GM19025 (cell line): ENCODE data around the gene TOP2A.

Source experiments
- ATAC-seq: cut with Tn5 transposase; IDR thresholded peaks from one replicate; pipeline ENCODE4 v1.9.1; 2021; ENCODE audit warnings: mild to moderate bottlenecking, low read depth, moderate library complexity; ENCODE audit not compliant: unreplicated experiment

The TOP2A gene

GRCh38 chr17:40452921-40453378 is 35.3 kb upstream of the TOP2A start:
- ATAC-seq = no peak

DNA sequence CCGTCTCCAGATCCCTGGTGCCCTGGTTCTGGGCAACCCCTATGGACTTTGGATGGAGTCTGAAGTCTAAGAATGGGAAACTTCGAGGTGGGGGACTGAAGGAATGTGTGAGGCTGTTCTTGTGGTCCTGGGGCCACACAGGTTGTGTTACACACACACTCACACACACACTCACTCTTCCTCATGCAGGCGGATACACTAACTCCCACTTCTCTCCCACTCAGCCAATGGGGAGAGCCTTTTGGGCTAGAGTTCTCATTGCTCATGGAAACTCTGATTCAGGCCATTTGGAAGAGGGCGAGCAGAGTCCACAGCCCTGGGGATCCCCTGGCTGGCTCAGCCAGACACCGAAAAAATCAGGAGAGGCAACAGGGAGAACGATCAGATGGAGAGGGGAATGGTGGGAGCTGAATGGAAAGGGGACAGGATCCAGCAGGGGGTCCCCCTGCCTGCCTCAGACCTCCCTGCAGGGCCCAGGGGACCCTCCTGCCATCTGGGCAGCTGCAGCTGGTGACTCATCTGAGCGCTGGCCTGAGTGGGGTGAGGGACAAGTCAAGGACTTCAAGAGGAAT is 34.6 kb upstream of the TOP2A start:
- no peak for ATAC-seq

GRCh38 chr17:40451420-40451819 is 33.7 kb upstream of the TOP2A start:
- ATAC-seq = no peak

DNA sequence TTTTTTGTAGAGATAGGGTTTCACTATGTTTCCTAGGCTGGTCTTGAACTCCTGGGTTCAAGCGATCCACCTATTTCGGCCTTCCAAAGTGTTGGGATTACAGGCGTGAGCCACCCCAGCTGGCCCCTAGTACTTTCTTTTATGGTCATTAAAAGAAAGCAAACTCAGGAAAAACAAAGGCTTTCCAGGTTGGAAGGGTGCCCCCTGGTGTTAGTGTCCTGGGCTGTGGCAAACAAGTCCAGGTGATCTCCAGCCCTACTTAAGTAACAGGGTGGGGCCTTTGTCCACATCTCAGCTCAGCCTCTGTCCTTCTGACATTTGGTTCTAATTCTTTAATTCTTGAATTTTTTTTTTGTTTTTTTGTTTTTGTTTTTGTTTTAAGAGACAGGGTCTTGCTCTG is 32.5 kb upstream of the TOP2A start:
- ATAC-seq = no peak

GRCh38 chr17:40448639-40449261 is 31.1 kb upstream of the TOP2A start:
- no peak for ATAC-seq

DNA sequence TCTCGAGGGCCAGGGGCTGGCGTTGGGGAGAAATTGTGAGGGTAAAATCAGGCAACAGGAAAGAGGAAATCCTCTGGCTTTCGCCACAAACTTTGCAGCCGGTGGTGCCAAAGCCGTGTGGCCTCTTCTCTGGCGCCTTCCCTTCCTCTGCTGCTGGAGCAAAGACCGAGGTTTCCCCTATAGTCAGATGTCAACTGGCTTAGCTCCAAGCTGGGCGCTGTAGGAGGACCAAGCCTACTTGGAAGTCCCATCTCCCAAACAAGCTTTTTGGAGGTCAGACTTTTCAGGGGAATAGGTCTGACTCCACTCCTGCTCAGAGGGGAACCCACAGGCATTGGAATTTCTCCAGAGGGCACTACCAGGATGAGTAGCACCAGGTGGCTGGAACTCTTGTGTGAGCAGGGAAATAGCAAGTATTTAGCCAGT is 30.5 kb upstream of the TOP2A start:
- no peak for ATAC-seq

- ATAC-seq = no peak
Measured at GRCh38 chr17:40447806-40448205, 30.1 kb upstream of the TOP2A start.

DNA sequence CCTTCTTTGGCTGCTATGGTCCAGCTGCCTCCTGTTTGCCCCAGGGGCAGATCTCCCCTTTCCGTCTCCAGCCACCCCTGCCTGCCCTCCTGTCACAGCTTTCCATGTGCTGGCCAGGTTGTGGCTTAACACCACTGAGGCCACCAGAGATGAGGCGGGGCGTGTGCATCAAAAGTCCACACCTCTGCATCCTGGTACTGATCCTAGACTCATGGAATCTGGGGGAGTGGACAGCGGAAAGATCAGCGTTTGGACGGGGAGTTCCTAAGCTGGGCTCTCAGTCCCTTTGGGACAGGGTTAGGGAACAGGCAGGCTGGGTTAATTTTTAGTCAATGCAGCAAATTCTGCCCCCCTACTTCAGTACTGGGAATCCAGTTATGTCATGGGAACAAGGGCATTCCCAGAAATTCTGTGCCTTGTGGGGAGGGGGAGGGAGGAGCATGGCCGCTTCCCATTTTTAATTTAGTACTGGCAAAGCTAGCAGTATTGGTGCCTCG is 29.5 kb upstream of the TOP2A start:
- ATAC-seq = no peak

DNA sequence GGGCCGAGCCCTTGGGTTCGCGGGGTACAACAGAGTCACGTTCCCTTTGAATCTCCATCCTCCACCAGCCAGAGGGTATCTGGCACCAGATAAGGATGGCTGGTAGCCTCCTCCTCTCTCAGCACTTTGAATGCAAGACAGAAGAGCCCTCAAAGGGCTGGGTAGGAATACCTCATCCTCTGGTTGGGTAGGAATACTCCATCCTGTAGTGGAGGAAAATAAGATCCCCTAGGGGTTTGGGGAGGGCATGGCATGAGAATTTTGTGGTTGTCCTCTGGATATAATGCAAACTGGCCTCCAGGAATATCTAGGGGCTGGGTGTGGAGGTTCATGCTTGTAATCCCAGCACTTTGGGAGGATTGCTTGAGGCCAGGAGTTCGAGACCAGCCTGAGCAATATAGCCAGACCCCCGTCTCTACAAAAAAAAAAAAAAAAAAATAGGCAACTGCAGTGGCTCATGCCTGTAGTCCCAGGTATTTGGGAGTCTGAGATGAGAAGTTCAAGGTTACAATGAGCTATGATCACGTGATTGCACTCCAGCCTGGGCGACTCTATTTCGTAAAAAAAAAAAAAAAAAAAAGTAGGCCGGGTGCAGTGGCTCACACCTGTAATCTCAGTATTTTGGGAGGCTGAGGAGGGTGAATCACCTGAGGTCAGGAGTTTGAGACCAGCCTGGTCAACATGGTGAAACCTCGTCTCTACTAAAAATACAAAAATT is 28.2 kb upstream of the TOP2A start:
- ATAC-seq = no peak

GRCh38 chr17:40443988-40444899 is 26.5 kb upstream of the TOP2A start:
- ATAC-seq = no peak

- ATAC-seq = no peak
Measured at GRCh38 chr17:40443196-40443987, 25.7 kb upstream of the TOP2A start, which contains the start of gene IGFBP4. Gene IGFBP4, plus strand, starts transcription at chr17:40443450. Its CDS starts 286 bp downstream, at chr17:40443736.

- no peak for ATAC-seq
Measured at GRCh38 chr17:40442392-40443195, 24.9 kb upstream of the TOP2A start.

- no peak for ATAC-seq
Measured at GRCh38 chr17:40440166-40440565, 22.5 kb upstream of the TOP2A start.

- no peak for ATAC-seq
Measured at GRCh38 chr17:40437095-40437732, 19.5 kb upstream of the TOP2A start.

DNA sequence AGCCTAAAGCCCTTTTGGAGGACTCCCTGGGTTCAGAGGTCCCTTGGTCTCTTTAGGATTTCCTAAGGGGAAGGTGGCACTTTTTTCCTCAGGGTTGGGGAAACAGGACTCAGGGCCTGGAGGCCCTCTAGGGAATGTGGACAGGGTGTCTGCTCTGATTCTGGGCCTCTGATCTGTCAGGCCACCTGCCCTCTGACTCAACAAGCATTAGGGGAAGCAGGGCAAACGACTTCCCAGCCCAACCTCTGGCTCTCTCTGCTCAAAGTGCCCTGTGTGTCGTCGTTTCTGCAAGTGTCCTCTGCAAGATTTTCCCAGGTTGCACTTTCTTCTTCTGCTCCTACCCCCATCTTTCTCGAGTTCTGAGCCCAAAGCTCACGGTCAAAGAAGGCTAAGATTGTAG is 18.9 kb upstream of the TOP2A start:
- no peak for ATAC-seq

DNA sequence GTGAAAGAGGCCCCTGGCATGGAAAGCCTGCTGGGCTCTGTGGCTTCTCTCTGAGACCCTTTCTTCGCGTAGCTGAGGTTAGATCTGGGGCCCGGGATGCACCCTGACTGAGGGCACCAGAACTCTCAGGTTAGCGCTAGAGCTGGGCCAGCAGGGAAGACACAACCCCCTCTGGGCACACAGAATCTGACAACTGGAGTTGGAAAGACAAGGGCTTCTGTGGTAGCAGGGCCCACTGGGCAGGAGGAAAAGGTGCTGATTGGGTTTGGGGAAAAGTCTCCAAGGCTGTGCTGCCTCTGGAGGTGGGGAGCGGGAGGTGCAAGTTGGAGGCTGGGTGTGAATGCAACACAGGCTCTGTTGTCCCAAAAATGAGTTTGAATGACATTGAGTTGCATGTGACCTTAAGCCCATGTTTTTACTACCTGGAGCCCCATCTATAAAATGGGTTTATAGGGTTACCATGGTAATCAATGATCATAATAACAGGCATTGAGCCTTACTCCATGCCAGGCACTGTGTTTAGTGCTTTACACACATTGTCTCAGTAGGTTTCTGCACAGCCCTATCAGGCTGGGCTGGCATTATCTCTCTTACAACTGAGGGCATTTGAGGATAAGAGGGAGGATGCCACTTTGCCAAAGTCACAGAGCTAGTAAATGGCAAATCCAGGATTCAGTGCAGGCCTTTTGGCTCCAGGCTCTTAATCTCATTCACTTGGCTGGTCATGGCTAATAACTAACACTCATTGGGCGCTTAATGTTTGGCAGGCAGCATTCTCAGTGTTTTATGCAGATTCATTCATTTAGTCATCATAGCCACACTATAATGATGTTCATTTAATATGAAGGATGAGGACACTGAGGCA is 16.1 kb upstream of the TOP2A start:
- no peak for ATAC-seq

- ATAC-seq = no peak
Measured at GRCh38 chr17:40432864-40433528, 15.3 kb upstream of the TOP2A start.
